ENCODE measurements around the gene LRRN2. TPM values are rescaled to one million over a fixed set of nuclear protein-coding genes. Genes with fewer than 3 reads are reported as not detected.

The LRRN2 gene
- 0.38 and 0.65 TPM in 2 replicates for total RNA-seq

DNA sequence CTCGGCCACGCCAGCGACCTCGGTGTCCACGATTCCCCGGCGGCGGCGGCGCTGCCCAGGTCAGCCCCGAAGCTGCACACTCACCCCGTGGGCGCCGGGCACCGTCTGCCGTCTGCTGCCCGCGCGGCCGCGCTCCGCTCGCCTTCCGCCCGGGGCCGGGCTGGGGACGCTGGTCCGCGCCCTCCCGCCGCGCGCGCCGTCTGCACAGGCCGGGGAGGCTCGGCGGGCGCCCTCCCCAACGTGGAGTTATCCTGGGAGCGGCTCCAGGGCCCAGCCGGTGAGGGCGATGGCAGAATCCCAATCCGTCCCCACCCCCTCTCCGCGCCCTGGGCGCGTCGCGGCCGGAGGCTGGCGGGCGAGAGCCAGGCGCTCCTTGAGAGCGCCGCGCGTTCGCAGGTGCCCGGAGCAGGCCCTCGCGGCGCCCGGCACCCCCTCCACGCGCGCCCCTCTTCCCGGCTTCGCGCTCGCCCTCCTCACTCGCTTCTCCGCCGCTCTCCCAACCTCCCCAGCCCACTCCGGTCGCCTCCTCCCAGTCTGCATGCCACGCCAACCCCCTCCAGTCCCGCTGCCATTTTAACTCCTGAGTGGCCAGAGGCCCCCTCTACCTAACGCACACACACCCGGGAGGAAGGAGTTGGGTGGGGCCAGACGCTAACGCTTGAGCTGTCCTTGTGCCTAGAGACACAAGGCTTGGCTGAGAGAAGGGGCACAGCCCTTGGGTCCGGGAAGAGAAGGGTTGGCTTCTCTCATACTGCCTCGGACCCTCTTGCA, at the start of gene LRRN2:
Gene LRRN2 (minus strand): TSS at position 503 of the 771 bp plus-strand sequence. CDS start 65,746 bp downstream, outside the sequence.

Other genes with a start within 250 kb of the LRRN2 start
- 1.1 and 4.8 TPM in 2 replicates for gene PIK3C2B, start 190.9 kb downstream of the LRRN2 start, total RNA-seq
- gene MDM4, start 169.3 kb downstream of the LRRN2 start, total RNA-seq, result 8.3 and 15.1 TPM in 2 replicates
- gene NFASC, start 185.1 kb upstream of the LRRN2 start, total RNA-seq, result not detected in 2 replicates